ENCODE results near the gene EMC7. TPM values are rescaled to one million over a fixed set of nuclear protein-coding genes. Genes with fewer than 3 reads are reported as not detected.

Gene EMC7
- total and polyA plus RNA-seq, 4 donors: 26.7 to 58.3 (median 37.6) TPM

DNA sequence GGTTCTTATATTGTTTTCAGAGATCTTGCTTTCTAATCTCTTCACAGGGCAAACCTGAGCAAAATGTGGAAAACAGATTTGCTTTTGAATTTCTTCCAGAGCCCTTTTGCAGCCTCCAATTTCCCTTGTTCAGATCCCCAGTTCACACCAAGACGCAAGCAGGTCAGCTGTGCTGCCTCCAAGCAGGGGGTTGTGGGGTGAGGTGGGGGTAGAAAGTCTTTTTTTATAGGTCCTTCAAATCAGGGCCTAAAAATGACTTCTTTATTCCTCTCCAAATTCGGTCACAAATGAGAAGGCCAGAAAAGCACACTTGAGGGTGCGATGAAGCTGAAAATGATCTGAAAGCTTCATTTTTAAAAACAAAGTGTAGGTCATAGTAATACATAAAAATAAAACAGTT is 36.4 kb downstream of the EMC7 start:
- no peaks in the 10 kb centered on the region for H3K27me3 ChIP-seq (ENCODE audit: control insufficient read depth in 4 of 4, insufficient read depth in 4 of 4, low read length in 3 of 4)
- H3K9me3 ChIP-seq (ENCODE audit: control insufficient read depth in 4 of 4, low read length in 3 of 4): no peaks in the 10 kb centered on the region
- no peak for TF ChIP-seq HNF4A (conservative IDR thresholded peaks at IDR 0.05)
- TF ChIP-seq, protein P1, sequence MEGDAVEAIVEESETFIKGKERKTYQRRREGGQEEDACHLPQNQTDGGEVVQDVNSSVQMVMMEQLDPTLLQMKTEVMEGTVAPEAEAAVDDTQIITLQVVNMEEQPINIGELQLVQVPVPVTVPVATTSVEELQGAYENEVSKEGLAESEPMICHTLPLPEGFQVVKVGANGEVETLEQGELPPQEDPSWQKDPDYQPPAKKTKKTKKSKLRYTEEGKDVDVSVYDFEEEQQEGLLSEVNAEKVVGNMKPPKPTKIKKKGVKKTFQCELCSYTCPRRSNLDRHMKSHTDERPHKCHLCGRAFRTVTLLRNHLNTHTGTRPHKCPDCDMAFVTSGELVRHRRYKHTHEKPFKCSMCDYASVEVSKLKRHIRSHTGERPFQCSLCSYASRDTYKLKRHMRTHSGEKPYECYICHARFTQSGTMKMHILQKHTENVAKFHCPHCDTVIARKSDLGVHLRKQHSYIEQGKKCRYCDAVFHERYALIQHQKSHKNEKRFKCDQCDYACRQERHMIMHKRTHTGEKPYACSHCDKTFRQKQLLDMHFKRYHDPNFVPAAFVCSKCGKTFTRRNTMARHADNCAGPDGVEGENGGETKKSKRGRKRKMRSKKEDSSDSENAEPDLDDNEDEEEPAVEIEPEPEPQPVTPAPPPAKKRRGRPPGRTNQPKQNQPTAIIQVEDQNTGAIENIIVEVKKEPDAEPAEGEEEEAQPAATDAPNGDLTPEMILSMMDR (IDR thresholded peaks at IDR 0.05; ENCODE audit: low read depth, low read length, missing input control): no peak
- no peak for TF ChIP-seq TAF1 (conservative IDR thresholded peaks at IDR 0.05)
- no peak for TF ChIP-seq JUND (IDR thresholded peaks at IDR 0.05)
- WGBS: 92% methylated on average over 3 of the region's 3 CpGs
- H3K36me3 ChIP-seq (ENCODE audit: control insufficient read depth in 4 of 4, insufficient read depth in 3 of 4, low read depth in 1 of 4, low read length in 3 of 4): peaks cover 0 to 6% (median 0%) of the 10 kb centered on the region in 4 donors
- no peak overlapping the region for H3K9ac ChIP-seq (ENCODE audit: low read depth in 1 of 2, low read length in 2 of 2)
- H3K4me3 ChIP-seq (ENCODE audit: low read depth in 1 of 3, low read length in 3 of 3): no peak overlapping the region
- H3K4me1 ChIP-seq (ENCODE audit: control insufficient read depth in 4 of 4, insufficient read depth in 4 of 4, low read length in 3 of 4): no peaks in the 10 kb centered on the region
- no peak for DNase-seq (ENCODE audit: low spot score)
- H3K27ac ChIP-seq (ENCODE audit: low read depth in 1 of 2, low read length in 2 of 2): no peak overlapping the region

DNA sequence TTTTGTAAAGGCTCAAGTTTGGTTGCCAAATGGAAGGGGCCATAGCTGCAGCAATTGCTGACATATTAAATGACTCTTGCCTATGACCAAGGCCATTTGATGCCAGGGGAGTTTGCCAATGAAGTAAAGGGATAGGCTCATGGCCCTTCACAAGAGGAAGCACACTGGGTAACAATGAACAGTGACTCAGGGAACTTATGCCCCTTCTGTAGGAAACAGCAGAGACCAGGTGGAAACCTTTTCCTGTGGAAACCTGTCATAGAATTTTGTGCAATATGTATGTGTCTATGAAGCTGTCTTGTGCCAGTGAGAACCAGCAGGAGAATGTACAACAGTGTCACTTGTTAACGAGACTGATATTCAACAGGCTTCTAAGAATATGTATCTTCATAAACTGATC is 37.2 kb downstream of the EMC7 start:
- peaks cover 0 to 6% (median 0%) of the 10 kb centered on the region in 4 donors for H3K36me3 ChIP-seq (ENCODE audit: control insufficient read depth in 4 of 4, insufficient read depth in 3 of 4, low read depth in 1 of 4, low read length in 3 of 4)
- TF ChIP-seq, protein P2, sequence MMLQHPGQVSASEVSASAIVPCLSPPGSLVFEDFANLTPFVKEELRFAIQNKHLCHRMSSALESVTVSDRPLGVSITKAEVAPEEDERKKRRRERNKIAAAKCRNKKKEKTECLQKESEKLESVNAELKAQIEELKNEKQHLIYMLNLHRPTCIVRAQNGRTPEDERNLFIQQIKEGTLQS (IDR thresholded peaks at IDR 0.05): no peak
- no peak for TF ChIP-seq EGR1 (IDR thresholded peaks at IDR 0.05; ENCODE audit: low read depth in 2 of 2)
- TF ChIP-seq FOXA2 (IDR thresholded peaks at IDR 0.05): no peak
- TF ChIP-seq RXRA (IDR thresholded peaks at IDR 0.05): no peak
- TF ChIP-seq RAD21 (IDR thresholded peaks at IDR 0.05): no peak
- TF ChIP-seq HNF4A (conservative IDR thresholded peaks at IDR 0.05): no peak
- no peak for TF ChIP-seq TAF1 (conservative IDR thresholded peaks at IDR 0.05)
- TF ChIP-seq, protein P3, sequence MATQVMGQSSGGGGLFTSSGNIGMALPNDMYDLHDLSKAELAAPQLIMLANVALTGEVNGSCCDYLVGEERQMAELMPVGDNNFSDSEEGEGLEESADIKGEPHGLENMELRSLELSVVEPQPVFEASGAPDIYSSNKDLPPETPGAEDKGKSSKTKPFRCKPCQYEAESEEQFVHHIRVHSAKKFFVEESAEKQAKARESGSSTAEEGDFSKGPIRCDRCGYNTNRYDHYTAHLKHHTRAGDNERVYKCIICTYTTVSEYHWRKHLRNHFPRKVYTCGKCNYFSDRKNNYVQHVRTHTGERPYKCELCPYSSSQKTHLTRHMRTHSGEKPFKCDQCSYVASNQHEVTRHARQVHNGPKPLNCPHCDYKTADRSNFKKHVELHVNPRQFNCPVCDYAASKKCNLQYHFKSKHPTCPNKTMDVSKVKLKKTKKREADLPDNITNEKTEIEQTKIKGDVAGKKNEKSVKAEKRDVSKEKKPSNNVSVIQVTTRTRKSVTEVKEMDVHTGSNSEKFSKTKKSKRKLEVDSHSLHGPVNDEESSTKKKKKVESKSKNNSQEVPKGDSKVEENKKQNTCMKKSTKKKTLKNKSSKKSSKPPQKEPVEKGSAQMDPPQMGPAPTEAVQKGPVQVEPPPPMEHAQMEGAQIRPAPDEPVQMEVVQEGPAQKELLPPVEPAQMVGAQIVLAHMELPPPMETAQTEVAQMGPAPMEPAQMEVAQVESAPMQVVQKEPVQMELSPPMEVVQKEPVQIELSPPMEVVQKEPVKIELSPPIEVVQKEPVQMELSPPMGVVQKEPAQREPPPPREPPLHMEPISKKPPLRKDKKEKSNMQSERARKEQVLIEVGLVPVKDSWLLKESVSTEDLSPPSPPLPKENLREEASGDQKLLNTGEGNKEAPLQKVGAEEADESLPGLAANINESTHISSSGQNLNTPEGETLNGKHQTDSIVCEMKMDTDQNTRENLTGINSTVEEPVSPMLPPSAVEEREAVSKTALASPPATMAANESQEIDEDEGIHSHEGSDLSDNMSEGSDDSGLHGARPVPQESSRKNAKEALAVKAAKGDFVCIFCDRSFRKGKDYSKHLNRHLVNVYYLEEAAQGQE (IDR thresholded peaks at IDR 0.05): no peak
- no peak for TF ChIP-seq JUND (IDR thresholded peaks at IDR 0.05)
- TF ChIP-seq NR2F2 (IDR thresholded peaks at IDR 0.05): no peak
- no peak for TF ChIP-seq GABPA (IDR thresholded peaks at IDR 0.05 in 1 of 2, conservative IDR thresholded peaks at IDR 0.05 in 1 of 2)
- no peak for TF ChIP-seq HNF4G (IDR thresholded peaks at IDR 0.05)
- TF ChIP-seq, protein P4, sequence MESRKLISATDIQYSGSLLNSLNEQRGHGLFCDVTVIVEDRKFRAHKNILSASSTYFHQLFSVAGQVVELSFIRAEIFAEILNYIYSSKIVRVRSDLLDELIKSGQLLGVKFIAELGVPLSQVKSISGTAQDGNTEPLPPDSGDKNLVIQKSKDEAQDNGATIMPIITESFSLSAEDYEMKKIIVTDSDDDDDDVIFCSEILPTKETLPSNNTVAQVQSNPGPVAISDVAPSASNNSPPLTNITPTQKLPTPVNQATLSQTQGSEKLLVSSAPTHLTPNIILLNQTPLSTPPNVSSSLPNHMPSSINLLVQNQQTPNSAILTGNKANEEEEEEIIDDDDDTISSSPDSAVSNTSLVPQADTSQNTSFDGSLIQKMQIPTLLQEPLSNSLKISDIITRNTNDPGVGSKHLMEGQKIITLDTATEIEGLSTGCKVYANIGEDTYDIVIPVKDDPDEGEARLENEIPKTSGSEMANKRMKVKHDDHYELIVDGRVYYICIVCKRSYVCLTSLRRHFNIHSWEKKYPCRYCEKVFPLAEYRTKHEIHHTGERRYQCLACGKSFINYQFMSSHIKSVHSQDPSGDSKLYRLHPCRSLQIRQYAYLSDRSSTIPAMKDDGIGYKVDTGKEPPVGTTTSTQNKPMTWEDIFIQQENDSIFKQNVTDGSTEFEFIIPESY (IDR thresholded peaks at IDR 0.05): no peak
- H3K27me3 ChIP-seq (ENCODE audit: control insufficient read depth in 4 of 4, insufficient read depth in 4 of 4, low read length in 3 of 4): no peaks in the 10 kb centered on the region
- no peak overlapping the region for H3K9ac ChIP-seq (ENCODE audit: low read depth in 1 of 2, low read length in 2 of 2)
- 0% methylated on average over 1 of the region's 1 CpG for WGBS
- no peak for DNase-seq (ENCODE audit: low spot score)
- no peaks in the 10 kb centered on the region for H3K9me3 ChIP-seq (ENCODE audit: control insufficient read depth in 4 of 4, low read length in 3 of 4)
- H3K4me1 ChIP-seq (ENCODE audit: control insufficient read depth in 4 of 4, insufficient read depth in 4 of 4, low read length in 3 of 4): no peaks in the 10 kb centered on the region
- H3K27ac ChIP-seq (ENCODE audit: low read depth in 1 of 2, low read length in 2 of 2): no peak overlapping the region
- H3K4me3 ChIP-seq (ENCODE audit: low read depth in 1 of 3, low read length in 3 of 3): no peak overlapping the region
